ENCODE results near the gene CTDP1.

GRCh38 chr18:79645291-79645983, 34.2 kb upstream of the CTDP1 start:
- TF ChIP-seq MYNN (IDR thresholded peaks at IDR 0.05) (no peak), MYNN (CRISPR knock-in tag; IDR thresholded peaks at IDR 0.05) (no peak), CTCF (IDR thresholded peaks at IDR 0.05 in 2 of 3, conservative IDR thresholded peaks at IDR 0.05 in 1 of 3; ENCODE audit: insufficient read depth in 2 of 3, low read depth in 1 of 3, low read length in 3 of 3) (no peak), RFX5 (IDR thresholded peaks at IDR 0.05; ENCODE audit: low read depth, low read length) (no peak), ZNF780A (CRISPR knock-in tag; IDR thresholded peaks at IDR 0.05) (no peak), JUND (IDR thresholded peaks at IDR 0.05; ENCODE audit: borderline replicate concordance, low read depth, low read length) (no peak), JUND (tag; IDR thresholded peaks at IDR 0.05; ENCODE audit: borderline replicate concordance, low read depth, low read length) (no peak), KLF1 (tag; IDR thresholded peaks at IDR 0.05) (no peak), PRMT5 (CRISPR knock-in tag; IDR thresholded peaks at IDR 0.05) (no peak), USF2 (CRISPR knock-in tag; IDR thresholded peaks at IDR 0.05) (no peak), KDM1A (IDR thresholded peaks at IDR 0.05) (no peak), CBX2 (IDR thresholded peaks at IDR 0.05; ENCODE audit: insufficient read depth, low read length, poor library complexity, severe bottlenecking) (no peak), SIN3A (IDR thresholded peaks at IDR 0.05; ENCODE audit: borderline replicate concordance in 2 of 2, control insufficient read depth in 1 of 2, low read depth in 2 of 2, low read length in 2 of 2) (no peak), HDAC6 (IDR thresholded peaks at IDR 0.05; ENCODE audit: low read depth, low read length) (no peak), ZNF133 (CRISPR knock-in tag; IDR thresholded peaks at IDR 0.05) (no peak)
